ENCODE measurements around the gene GLDC. TPM values are rescaled to one million over a fixed set of nuclear protein-coding genes. Genes with fewer than 3 reads are reported as not detected.

The GLDC gene
- total and polyA plus RNA-seq, 10 of the 15 experiments (the other 5 are each of a cell fraction or from before 2014, with no cell fraction given), result 33.1 to 165 (median 114) TPM

- Histone ChIP-seq H3K4me1 (ENCODE audit: control insufficient read depth, insufficient read depth, low read length) (peaks cover 7% of the 10 kb centered on the region), H3K4me2 (ENCODE audit: control insufficient read depth, insufficient read depth) (no peak overlapping the region), H3K4me3 (no peak overlapping the region), H3K79me2 (ENCODE audit: control insufficient read depth, insufficient read depth, low read length) (no peaks in the 10 kb centered on the region), H2AFZ (ENCODE audit: control insufficient read depth, low read depth, low read length) (no peak overlapping the region), H3K27me3 (replicated peaks in 1 of 2; ENCODE audit: control insufficient read depth in 2 of 2, insufficient read depth in 2 of 2, low read length in 1 of 2) (no peaks in the 10 kb centered on the region), H4K20me1 (ENCODE audit: control insufficient read depth, insufficient read depth) (no peaks in the 10 kb centered on the region), H3K9me3 (replicated peaks; ENCODE audit: control insufficient read depth, insufficient read depth, low read length) (no peaks in the 10 kb centered on the region), H3K9ac (ENCODE audit: control insufficient read depth, insufficient read depth, low read length) (no peak overlapping the region), H3K27ac (ENCODE audit: control insufficient read depth, insufficient read depth) (no peak overlapping the region), H3K36me3 (ENCODE audit: control insufficient read depth in 2 of 2, insufficient read depth in 2 of 2, low read length in 1 of 2) (peaks cover 0 to 5% of the 10 kb centered on the region in 2 experiments; a peak in 3 of 4 replicates)
- POLR2A ChIA-PET, result interaction anchor here (0.6 to 1.4 kb wide), 2 partner anchors 11 kb away, joined by 3 to 4 read pairs; no protein-coding TSS in a partner anchor
- in situ Hi-C loops (cut with MboI), result no loop called here
- WGBS (ENCODE audit: insufficient coverage, insufficient replicate concordance, low lambda C conversion rate, missing lambda C conversion rate), result 100% methylated on average over 2 of the region's 2 CpGs
- no peak for FAIRE-seq
- BruUV-seq (replicated peaks), result no TSS peak
- intact Hi-C loops (cut with micrococcal nuclease; ENCODE audit: unreplicated experiment), result no loop called here
- no peak for ATAC-seq
- CTCF ChIA-PET, result no interaction called here
- RAD21 ChIA-PET (ENCODE audit: unreplicated experiment), result no interaction called here
- SMC1A ChIA-PET (ENCODE audit: uncharacterized antibody, unreplicated experiment), result interaction anchor here (1.0 to 1.5 kb wide), 3 partner anchors 23 to 83 kb away, joined by 3 read pairs; no protein-coding TSS in a partner anchor
- DNase-seq (ENCODE audit: low read depth, low spot score), result no peak
- TF ChIP-seq NR2F1 (conservative IDR thresholded peaks at IDR 0.05) (no peak), TAF1 (IDR thresholded peaks at IDR 0.05; ENCODE audit: borderline replicate concordance, low read depth, low read length) (no peak), CHD4 (IDR thresholded peaks at IDR 0.05) (no peak), MTA2 (IDR thresholded peaks at IDR 0.05; ENCODE audit: low read depth) (no peak), GABPA (IDR thresholded peaks at IDR 0.05; ENCODE audit: low read depth) (no peak), TBL1XR1 (IDR thresholded peaks at IDR 0.05; ENCODE audit: low read depth, low read length) (no peak), E4F1 (IDR thresholded peaks at IDR 0.05; ENCODE audit: borderline replicate concordance, partially characterized antibody) (no peak), RFX5 (IDR thresholded peaks at IDR 0.05; ENCODE audit: low read depth, low read length) (no peak), CBX5 (IDR thresholded peaks at IDR 0.05; ENCODE audit: low read depth) (no peak), CHD1 (IDR thresholded peaks at IDR 0.05; ENCODE audit: low read depth, low read length) (no peak), SPI1 (IDR thresholded peaks at IDR 0.05; ENCODE audit: borderline replicate concordance, insufficient read depth, low read depth, low read length) (no peak)
Measured at GRCh38 chr9:6610073-6610472, 35.5 kb downstream of the GLDC start.

Measured in GM12878 (cell line).